Astrocyte (in vitro differentiated cells and primary cell): ENCODE measurements around the gene CACNA1F. TPM values are rescaled to one million over a fixed set of nuclear protein-coding genes. Genes with fewer than 3 reads are reported as not detected.

Experiments
- DNase-seq: peaks from one replicate; pipeline ENCODE4 v3.0.0-alpha.2; 2010; ENCODE audit warnings: low read depth
- FAIRE-seq: peaks from 2 replicates; lab custom pipeline; 2011; peaks lifted over from hg19 to GRCh38; lab: Jason Lieb, UNC
- H2AFZ ChIP-seq: 2 replicates; pipeline ENCODE4 v1.6.0; 2012; ENCODE audit warnings: low read depth, low read length, inconsistent platforms
- H3K27ac ChIP-seq: 2 replicates; pipeline ENCODE4 v1.5.1; 2011; ENCODE audit warnings: low read depth, low read length, inconsistent platforms
- H3K27me3 ChIP-seq: 2 replicates; pipeline ENCODE4 v1.6.0; 2011; ENCODE audit warnings: low read length, inconsistent platforms; ENCODE audit not compliant: insufficient read depth
- H3K36me3 ChIP-seq: 2 replicates; pipeline ENCODE4 v1.5.1; 2011; ENCODE audit warnings: low read length, inconsistent platforms; ENCODE audit not compliant: insufficient read depth
- H3K4me1 ChIP-seq: 2 replicates; pipeline ENCODE4 v1.5.1; 2011; ENCODE audit warnings: low read length, inconsistent platforms; ENCODE audit not compliant: insufficient read depth
- H3K4me2 ChIP-seq: 2 replicates; pipeline ENCODE4 v1.6.0; 2012; ENCODE audit warnings: low read length, inconsistent platforms
- H3K4me3 ChIP-seq: 2 replicates; pipeline ENCODE4 v1.5.1; 2011; ENCODE audit warnings: low read depth, mild to moderate bottlenecking, low read length, inconsistent platforms; ENCODE audit not compliant: insufficient read depth
- H3K79me2 ChIP-seq: 2 replicates; pipeline ENCODE4 v1.6.0; 2012; ENCODE audit warnings: mild to moderate bottlenecking, low read length, inconsistent platforms; ENCODE audit not compliant: insufficient read depth
- H3K9ac ChIP-seq: 2 replicates; pipeline ENCODE4 v1.6.0; 2012; ENCODE audit warnings: mild to moderate bottlenecking, low read length, inconsistent platforms
- H3K9me3 ChIP-seq: 2 replicates; pipeline ENCODE4 v1.5.1; 2012; ENCODE audit warnings: low read depth, mild to moderate bottlenecking, low read length, inconsistent platforms; ENCODE audit not compliant: insufficient read depth
- H4K20me1 ChIP-seq: 2 replicates; pipeline ENCODE4 v1.6.0; 2012; ENCODE audit warnings: low read length, inconsistent platforms; ENCODE audit not compliant: insufficient read depth
- H3K27ac Mint-ChIP-seq: one replicate; pipeline ENCODE4 v1.8.0; 2021; ENCODE audit warnings: mild to moderate bottlenecking, mixed read lengths; ENCODE audit not compliant: unreplicated experiment
- H3K27me3 Mint-ChIP-seq: one replicate; pipeline ENCODE4 v1.8.0; 2021; ENCODE audit warnings: low read depth, mixed read lengths; ENCODE audit not compliant: unreplicated experiment
- H3K36me3 Mint-ChIP-seq: one replicate; pipeline ENCODE4 v1.8.0; 2021; ENCODE audit warnings: low read depth, mixed read lengths; ENCODE audit not compliant: unreplicated experiment
- H3K4me1 Mint-ChIP-seq: one replicate; pipeline ENCODE4 v1.8.0; 2021; ENCODE audit warnings: low read depth, mixed read lengths; ENCODE audit not compliant: unreplicated experiment
- H3K4me3 Mint-ChIP-seq: one replicate; pipeline ENCODE4 v1.8.0; 2021; ENCODE audit warnings: mild to moderate bottlenecking, moderate library complexity, mixed read lengths; ENCODE audit not compliant: unreplicated experiment
- H3K9me3 Mint-ChIP-seq: one replicate; pipeline ENCODE4 v1.8.0; 2021; ENCODE audit warnings: mild to moderate bottlenecking, mixed read lengths; ENCODE audit not compliant: unreplicated experiment
- EZH2 ChIP-seq: IDR thresholded peaks from 2 replicates; pipeline ENCODE4 v1.6.1; 2012; ENCODE audit warnings: mild to moderate bottlenecking, low read length, inconsistent platforms; ENCODE audit not compliant: insufficient read depth
- total RNA-seq: library from RNA; stranded (reverse); gene quantifications from 2 replicates; pipeline ENCODE4 v1.2.1, GENCODE V29; 2021
- TF ChIP-seq, protein P1 (sequence below): IDR thresholded peaks from 2 replicates; pipeline ENCODE4 v1.5.1; 2011; ENCODE audit warnings: low read depth, mild to moderate bottlenecking, inconsistent platforms, low read length, moderate library complexity; ENCODE audit not compliant: insufficient read depth

Gene CACNA1F
- total RNA-seq, 1 donor from 2014 or later = not detected

- Mint-ChIP-seq H3K4me3 (no peak overlapping the region), H3K27ac (no peak overlapping the region), H3K4me1 (peaks cover 4% of the 10 kb centered on the region), H3K27me3 (no peaks in the 10 kb centered on the region), H3K36me3 (no peaks in the 10 kb centered on the region), H3K9me3 (no peaks in the 10 kb centered on the region)
- Histone ChIP-seq H3K36me3 (no peaks in the 10 kb centered on the region), H2AFZ (no peak overlapping the region), H3K27me3 (no peaks in the 10 kb centered on the region), H3K4me1 (peaks cover 15% of the 10 kb centered on the region), H4K20me1 (no peaks in the 10 kb centered on the region), H3K9ac (no peak overlapping the region), H3K79me2 (no peaks in the 10 kb centered on the region), H3K4me3 (no peak overlapping the region), H3K4me2 (peak overlapping the region; percentile 83), H3K9me3 (no peaks in the 10 kb centered on the region), H3K27ac (no peak overlapping the region)
- no peak for DNase-seq
- no peak for FAIRE-seq
- TF ChIP-seq, protein P1, sequence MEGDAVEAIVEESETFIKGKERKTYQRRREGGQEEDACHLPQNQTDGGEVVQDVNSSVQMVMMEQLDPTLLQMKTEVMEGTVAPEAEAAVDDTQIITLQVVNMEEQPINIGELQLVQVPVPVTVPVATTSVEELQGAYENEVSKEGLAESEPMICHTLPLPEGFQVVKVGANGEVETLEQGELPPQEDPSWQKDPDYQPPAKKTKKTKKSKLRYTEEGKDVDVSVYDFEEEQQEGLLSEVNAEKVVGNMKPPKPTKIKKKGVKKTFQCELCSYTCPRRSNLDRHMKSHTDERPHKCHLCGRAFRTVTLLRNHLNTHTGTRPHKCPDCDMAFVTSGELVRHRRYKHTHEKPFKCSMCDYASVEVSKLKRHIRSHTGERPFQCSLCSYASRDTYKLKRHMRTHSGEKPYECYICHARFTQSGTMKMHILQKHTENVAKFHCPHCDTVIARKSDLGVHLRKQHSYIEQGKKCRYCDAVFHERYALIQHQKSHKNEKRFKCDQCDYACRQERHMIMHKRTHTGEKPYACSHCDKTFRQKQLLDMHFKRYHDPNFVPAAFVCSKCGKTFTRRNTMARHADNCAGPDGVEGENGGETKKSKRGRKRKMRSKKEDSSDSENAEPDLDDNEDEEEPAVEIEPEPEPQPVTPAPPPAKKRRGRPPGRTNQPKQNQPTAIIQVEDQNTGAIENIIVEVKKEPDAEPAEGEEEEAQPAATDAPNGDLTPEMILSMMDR = no peak
- TF ChIP-seq EZH2 = no peak
Observed at GRCh38 chrX:49164589-49165360, 68.4 kb downstream of the CACNA1F start.

- Mint-ChIP-seq H3K4me3 (peak overlapping the region; percentile 65), H3K4me1 (peaks cover 4% of the 10 kb centered on the region), H3K9me3 (no peaks in the 10 kb centered on the region), H3K27me3 (no peaks in the 10 kb centered on the region), H3K36me3 (no peaks in the 10 kb centered on the region), H3K27ac (peak overlapping the region; percentile 89)
- Histone ChIP-seq H3K4me3 (peak overlapping the region; percentile 39), H3K9ac (peak overlapping the region; percentile 81), H3K4me2 (peak overlapping the region; percentile 83), H3K27ac (peak overlapping the region; percentile 68), H4K20me1 (no peaks in the 10 kb centered on the region), H3K36me3 (no peaks in the 10 kb centered on the region), H3K4me1 (peaks cover 15% of the 10 kb centered on the region), H3K79me2 (no peaks in the 10 kb centered on the region), H3K9me3 (no peaks in the 10 kb centered on the region), H3K27me3 (no peaks in the 10 kb centered on the region), H2AFZ (peak overlapping the region; percentile 85)
- no peak for FAIRE-seq
- TF ChIP-seq, protein P1 = peak; percentile 35
- no peak for TF ChIP-seq EZH2
- DNase-seq = peak; percentile 42
Observed at GRCh38 chrX:49163555-49164419, 69.4 kb downstream of the CACNA1F start.
